Measurements from ENCODE around the gene ZER1.
"Not testable (repeated sequence)": the region's sequence is repeated elsewhere in the genome, so short reads cannot be mapped to it uniquely, and the experiment has no call there.

The ZER1 gene

DNA sequence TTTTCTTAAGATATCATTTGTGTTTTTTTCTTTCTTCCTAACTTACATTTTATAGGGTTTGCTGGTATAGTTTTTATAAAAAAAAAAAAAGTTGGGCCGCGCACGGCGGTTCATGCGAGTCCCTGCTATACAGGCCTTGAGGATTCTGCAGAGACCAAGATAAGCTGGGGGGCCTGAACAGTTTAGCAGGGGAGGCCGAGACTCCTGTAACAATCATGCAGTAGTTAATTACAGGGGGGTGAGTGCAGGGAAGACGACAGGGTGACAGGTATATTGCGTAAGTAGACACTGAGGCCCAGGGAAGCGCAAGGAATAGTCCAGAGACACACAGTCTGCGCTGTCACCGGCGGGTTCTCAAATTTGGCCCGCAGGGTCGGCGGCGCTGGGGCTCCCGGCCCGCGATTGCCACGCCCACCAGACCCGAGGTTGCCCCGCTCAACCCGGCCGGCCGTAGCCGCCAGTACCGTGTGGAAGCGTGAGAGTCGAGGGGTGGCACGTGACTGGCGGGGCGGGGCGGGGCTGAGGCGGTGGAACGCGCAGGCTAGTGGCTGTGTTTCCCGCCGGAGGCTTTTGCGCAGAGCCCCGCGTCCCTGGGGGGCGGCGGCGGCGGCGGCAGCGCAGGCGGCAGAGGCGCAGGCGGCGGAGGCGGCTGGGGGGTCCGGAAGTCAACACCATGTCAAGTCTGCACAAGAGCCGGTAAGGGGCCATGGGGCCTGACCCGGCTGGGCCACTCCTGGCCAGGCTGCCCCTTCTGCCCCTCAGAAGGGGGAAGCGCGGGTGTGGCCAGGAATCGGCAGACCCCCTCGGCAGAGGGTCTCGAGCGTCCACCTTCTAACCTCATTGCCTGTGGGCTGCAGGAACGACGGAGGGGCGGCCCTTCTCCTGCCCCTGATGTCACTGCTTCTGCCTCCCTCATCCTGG is 15.2 kb upstream of the ZER1 start, which contains the start of gene TBC1D13:
TBC1D13 (plus strand) TSS at position 573 of the 921 bp plus-strand sequence; CDS start at position 674, 101 bp downstream.
- DNase-seq, result peak; percentile 57

DNA sequence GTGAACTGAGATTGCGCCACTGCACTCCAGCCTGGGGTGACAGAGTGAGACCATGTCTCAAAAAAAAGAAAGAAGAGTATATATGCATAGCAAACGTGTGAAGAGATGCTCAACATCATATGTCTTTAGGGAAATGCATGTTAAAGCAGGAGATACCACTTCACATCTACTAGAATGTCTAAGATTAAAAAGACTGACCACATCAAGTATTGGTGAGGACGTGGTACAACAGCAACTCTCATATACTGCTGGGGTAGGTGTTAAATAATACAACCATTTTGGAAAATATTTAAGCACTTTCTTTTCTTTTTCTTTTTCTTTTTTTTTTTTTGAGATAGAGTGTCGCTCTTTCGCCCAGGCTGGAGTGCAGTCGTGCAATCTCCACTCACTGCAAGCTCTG is 13.7 kb upstream of the ZER1 start:
- DNase-seq, result no peak

- DNase-seq, result no peak
Observed at GRCh38 chr9:128782669-128783068, 10.9 kb upstream of the ZER1 start.

DNA sequence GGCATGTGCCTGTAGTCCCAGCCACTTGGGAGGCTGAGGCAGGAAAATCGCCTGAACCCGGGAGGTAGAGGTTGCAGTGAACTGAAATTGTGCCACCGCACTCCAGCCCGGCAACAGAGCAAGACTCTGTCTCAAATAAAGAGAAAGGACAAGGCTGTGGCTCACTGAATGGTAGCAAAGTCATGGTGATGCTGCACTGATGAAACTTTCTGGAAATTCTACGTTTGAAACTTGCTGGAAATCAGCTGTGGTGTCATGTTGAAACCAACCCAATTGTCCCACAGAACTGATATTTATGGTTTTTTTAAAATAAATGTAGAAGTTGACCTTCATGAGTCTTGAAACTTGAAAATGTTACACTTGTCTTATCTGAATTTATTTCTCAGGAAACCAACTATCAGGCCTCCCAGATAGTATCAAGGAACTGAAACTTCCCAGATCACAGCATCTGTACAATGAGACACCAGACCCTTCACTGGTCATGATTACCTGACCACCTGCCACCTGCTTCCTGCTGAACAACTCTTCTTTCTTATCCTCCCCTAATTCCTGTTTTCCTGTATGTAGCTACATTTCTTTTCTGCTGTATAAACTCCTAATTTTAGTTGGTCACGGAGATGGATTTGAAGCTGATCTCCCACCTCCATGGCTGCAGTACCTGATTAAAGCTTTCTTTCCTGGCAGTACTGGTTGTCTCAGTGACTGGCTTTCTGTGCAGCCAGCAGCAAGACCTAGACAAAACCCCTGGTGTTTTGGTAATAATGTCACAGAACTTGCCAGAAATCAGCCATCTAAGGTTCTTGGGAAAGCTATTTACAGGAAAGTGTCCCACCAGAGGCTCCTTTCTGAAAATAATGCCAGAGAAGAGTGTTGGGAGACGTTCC is 9.7 kb upstream of the ZER1 start:
- no peak for DNase-seq

- not testable (repeated sequence) for DNase-seq
Observed at GRCh38 chr9:128780093-128780492, 8.4 kb upstream of the ZER1 start.

DNA sequence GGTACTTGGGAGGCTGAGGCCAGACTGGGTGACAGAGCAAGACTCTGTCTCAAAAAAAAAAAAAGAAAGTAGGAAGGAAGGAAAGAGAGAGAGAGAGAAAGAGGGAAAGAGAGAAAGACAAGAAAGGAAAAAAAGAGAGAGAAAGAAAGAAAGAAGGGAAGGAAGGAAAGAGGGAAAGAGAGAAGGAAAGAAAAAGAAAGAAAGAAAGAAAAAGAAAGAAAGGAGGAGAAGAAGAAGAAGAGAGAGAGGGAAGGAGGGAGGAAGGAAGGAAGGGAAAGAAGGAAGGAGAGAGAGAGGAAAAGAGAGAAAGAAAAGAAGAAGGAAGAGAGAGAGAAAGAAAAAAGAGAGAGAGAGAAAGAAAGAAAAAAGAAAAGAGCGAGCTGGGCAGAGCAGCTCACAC is 3.1 kb upstream of the ZER1 start:
- no peak for DNase-seq

- DNase-seq, result no peak
Observed at GRCh38 chr9:128773049-128773448, 1.3 kb upstream of the ZER1 start.

DNA sequence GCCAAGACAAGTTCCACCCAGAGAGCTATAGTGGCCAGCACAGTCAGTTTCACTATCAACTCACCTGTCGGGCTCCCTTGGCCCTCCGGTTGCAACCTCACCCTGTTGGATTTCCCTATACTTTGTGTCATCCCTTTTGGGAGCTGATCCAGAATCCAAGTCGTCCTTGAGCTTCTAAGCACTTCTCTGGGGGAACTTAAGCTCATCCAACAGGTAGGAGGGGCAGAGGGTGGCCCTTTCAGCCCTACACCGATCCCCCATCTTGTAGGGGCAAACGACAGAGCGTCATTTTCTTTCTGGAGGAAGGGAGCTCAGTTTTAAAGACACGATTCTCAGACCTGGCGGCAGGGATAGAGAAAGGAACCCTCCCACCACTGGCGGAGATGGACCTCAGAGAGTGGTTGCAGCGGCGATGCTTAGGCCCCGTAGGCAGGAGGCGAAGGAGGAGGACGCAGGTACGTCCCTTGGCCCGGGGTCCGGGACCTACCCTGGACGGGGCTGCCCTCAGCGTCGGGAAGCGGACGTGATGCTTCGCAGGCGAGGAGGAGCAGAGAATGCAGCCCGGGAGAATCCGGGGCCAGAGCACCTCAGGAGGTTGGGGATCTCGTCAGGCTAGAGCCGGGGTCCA is 519 bp downstream of the ZER1 start:
- DNase-seq, result no peak

DNA sequence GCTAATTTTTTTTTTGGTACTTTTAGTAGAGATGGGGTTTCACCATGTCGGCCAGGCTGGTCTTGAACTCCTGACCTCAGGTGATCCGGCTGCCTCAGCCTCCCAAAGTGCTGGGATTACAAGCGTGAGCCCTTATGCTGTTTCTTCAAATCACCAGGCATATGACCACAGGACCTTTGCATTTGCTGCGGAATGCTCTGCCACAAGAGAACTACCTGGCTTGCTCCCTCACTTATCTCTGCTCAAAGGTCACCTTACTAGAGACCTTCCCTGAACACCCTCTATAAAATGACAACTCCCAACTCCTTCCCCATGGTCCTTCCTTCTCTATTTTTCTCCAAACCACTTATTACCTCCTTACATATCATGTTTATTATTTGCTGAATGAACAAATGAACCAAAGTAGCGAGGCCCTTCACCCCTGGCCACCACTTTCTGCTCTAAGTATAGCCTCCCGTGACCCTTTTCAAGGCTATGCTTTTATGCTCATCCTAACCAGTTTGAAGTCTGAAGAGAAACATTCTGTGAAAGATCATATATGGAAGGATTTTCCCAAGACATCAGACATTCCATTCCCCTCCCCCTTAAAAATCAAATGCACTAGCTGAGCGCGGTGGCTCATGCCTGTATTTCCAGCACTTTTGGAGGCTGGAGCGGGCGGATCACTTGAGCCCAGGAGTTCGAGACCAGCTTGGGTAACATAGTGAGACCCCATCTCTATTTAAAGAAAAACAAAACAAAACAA is 1.3 kb downstream of the ZER1 start:
- no peak for DNase-seq

GRCh38 chr9:128768606-128769005 is 3.1 kb downstream of the ZER1 start:
- DNase-seq, result no peak

- DNase-seq, result no peak
Observed at GRCh38 chr9:128765499-128765898, 6.2 kb downstream of the ZER1 start.

DNA sequence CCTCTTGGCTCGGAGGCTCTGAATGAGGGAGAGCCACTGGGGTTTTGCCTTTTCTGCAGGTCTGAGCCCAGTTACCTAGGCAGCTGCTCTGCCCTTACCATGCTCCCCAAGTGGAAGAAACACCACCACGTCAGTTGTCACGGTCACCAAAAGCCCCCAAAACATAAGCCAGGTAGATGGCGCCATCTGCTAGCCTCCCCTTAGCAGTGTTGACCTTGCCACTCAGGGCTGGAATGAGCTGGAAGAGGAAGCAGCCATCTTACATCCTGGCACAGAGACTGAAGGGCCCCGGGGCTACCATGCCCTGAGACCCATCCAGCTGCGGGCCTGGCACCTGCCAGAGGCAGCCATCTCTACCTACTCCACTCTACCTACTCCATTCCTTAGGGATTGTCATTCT is 7.4 kb downstream of the ZER1 start:
- no peak for DNase-seq

DNA sequence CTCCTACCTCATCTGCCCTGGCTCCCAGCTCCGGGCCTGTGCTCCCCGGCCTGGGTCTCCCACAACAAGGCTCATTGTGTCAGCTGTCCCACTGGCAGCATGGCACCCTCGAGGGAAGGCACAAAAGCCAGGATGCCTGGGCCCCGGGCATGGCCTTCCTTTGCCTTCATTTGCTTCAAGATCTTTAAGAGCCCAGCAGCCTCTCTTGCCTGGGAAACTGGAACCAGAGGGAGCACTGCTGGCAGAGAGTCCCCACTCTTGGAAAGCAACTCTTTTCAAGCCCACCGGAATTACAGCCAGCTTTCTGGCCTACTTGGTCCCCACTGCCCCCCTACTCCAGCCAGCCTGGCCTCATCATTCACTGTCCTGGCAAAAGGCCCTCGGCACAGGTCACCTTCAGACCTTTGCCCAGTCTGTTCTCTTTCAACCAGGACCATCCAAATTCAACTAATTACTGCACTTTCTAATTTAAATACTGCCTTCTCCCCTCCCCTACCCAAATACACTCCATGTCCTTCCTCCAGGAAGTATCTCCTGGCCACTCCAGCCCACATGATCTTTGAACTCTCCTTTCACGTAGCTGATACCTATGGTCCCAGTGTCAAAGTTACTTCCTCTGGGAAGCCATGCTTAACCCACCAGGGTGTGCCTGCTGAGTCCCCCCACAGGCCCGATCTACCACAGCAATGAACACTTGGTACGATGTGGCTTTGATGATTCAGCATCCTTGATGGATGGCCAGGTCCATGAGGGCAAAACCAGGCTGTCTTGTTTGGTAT is 8.9 kb downstream of the ZER1 start:
- DNase-seq, result no peak

DNA sequence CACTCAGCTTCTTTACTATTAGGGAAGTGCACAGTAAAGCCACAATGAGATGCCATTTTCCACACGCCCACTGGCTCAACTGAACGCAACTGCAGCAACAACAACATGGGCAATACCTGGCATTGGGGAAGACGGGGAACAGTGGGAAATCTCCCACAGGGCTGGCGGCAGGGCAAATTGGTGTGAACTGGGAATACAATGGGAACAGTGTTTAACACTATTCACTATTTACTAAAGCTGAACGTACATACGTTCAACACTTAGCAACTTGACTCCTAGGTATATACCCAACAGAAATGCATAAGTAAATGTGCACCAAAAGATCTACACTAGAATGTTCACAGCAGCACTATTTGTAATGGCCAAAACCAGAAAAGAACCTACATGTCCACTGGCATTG is 14.1 kb downstream of the ZER1 start:
- no peak for DNase-seq

- DNase-seq, result no peak
Observed at GRCh38 chr9:128753627-128754026, 18.1 kb downstream of the ZER1 start.

DNA sequence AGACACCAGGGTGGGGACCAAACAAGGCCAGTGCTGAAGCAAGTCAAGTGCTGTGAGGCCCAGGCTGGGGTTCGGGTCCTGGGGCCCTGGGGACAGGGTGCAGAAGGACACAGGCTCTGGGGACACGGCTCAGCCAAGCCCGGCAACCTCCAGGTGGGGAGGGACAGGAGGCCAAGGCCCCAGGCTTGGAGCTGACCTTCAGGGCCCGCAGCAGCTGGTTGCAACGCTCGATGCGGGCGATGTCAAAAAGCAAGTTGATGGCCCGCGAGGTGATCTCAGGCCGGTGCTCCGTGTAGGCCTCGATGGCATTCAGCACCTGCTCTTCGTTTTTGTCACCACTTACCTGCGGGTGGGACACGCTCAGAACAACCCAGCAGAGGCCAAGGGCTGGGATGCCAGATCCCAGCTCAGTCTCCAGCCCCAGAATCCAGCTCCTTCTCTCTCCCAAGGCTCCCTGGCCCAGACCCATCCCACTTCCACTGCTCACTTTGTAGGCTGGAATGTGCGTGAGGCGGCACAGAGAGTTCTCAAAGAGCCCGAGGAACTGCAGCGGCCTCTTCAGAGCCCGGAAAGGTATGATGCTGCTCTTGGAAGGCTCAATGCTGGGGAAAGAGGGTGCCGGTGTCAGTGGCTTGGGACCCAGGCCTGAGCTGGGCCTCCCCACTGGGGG is 20.7 kb downstream of the ZER1 start:
- no peak for DNase-seq

DNA sequence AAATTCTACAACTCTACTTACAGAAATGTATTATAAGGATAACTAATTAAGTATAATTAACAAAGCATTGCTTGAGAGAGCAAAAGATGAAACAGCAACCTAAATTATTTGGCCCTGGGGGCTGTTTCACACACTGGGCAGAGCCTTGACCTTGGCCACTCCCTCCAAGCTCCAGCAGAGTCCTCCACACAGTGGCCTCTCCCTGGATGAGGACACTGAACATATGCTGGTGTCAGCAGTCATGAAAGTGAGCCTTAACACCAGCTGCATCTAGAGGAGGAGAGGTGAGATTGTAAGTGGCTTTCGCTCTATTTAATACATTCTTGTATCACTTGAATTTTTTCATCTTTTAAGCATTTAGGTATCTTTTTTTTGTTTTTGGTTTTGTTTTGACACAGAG is 24.5 kb downstream of the ZER1 start:
- no peak for DNase-seq

GRCh38 chr9:128743421-128743820 is 28.3 kb downstream of the ZER1 start:
- no peak for DNase-seq

DNA sequence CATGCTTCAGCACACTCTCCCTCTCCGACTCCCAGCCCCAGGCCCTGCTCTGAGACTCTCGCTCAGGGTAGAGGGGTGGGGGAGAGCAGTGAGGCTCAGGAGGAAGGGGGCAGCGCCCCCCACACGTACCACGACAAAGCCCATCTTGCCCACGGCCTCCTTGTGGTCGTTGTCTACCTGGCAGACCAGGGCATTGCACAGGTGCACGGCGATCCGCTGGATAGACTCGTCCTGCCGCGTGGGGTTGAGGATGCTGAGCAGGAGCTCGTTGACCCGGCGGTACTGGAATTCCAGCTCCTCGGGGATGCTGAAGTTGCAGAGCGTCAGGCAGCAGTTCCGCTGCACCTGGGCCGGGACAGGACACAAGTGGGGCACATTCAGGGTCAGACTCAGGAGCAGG is 29.3 kb downstream of the ZER1 start:
- DNase-seq, result no peak

DNA sequence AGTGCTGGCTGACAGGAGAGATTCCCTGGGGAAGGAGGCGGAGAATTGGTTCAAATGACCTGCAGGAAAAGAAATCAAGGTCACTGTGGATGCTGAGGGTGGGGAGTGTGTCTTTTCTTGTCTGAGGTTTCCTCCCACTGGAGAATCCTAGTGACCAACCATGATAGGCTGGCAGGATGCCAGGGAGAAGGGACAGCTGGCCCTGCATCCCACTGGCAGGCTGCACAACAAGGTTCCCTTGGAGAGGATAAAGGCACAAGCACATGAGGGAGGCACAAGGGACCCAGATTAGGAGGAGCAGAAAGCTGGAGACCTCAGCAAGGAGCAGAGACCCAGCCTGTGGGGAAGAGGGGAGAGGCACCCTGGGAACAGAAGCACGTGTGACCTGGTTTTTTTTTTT is 36.4 kb downstream of the ZER1 start:
- no peak for DNase-seq

DNA sequence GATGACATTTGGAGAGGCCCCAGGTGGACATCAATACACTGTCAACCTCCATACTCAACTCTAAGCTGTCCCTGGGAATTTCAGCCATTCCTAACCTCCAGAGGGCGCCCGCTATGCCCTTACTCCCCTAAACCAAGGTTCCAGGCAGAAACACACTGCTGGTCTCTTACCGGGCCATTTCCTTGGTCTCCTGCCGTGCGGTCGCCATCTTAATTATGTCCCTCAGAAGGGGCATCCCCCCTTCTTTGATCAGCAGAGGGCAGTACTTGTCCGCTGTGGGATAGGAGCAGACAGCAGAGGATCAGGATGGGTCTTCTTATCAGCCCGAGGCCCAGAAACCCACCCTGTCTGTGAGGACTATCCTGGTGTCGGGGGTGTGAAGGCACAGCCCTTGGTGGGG is 38.5 kb downstream of the ZER1 start:
- no peak for DNase-seq

Data from NCI-H1417 treated with DMSO at 0.1 percent for 48 hours (cell line).